Measurements from ENCODE around the gene STON1. TPM values are rescaled to one million over a fixed set of nuclear protein-coding genes. Genes with fewer than 3 reads are reported as not detected.

STON1 gene
- total and polyA plus RNA-seq, 2 donors (not counting 3 experiments of a cell fraction or from before 2014, with no cell fraction given): 6.3 to 12.1 TPM

- no peaks in the 10 kb centered on the region for H3K27me3 ChIP-seq (ENCODE audit: control insufficient read depth in 2 of 2, insufficient read depth in 2 of 2, low read length in 2 of 2)
- H3K36me3 ChIP-seq (ENCODE audit: control insufficient read depth in 2 of 2, extremely low read depth in 1 of 2, insufficient read depth in 2 of 2, low read length in 2 of 2): no peaks in the 10 kb centered on the region
- H3K4me1 ChIP-seq (ENCODE audit: control insufficient read depth, extremely low read depth, insufficient read depth, low read length): peaks cover 25% of the 10 kb centered on the region
- peaks cover 7% of the 10 kb centered on the region for H3K79me2 ChIP-seq (ENCODE audit: control insufficient read depth, insufficient read depth, low read length)
- no peak overlapping the region for H3K4me2 ChIP-seq (ENCODE audit: insufficient read depth, low read length)
- H3K9me1 ChIP-seq (replicated peaks; ENCODE audit: control insufficient read depth, extremely low read depth, insufficient read depth, low read length): no peaks in the 10 kb centered on the region
- H3K27ac ChIP-seq (ENCODE audit: insufficient read depth, low read depth, low read length): no peak overlapping the region
- BruUV-seq (replicated peaks): no TSS peak
- no peaks in the 10 kb centered on the region for H4K20me1 ChIP-seq (replicated peaks; ENCODE audit: control insufficient read depth, extremely low read depth, insufficient read depth, low read length)
- FAIRE-seq (no peak), DNase-seq (ENCODE audit: low read depth, low spot score) (no peak)
- ChIA-PET CTCF (no interaction called here), POLR2A (no interaction called here)
- TF ChIP-seq MYC (IDR thresholded peaks at IDR 0.05; ENCODE audit: low read depth, low read length): no peak
- TF ChIP-seq FOS (IDR thresholded peaks at IDR 0.05; ENCODE audit: borderline replicate concordance, insufficient read depth, low read length): no peak
- no peak for TF ChIP-seq POLR2A (IDR thresholded peaks at IDR 0.05; ENCODE audit: low read depth, low read length)
- no peak for TF ChIP-seq CTCF (IDR thresholded peaks at IDR 0.05; ENCODE audit: extremely low read depth in 1 of 2, insufficient read depth in 1 of 2, low read depth in 1 of 2, low read length in 2 of 2)
- TF ChIP-seq JUN (IDR thresholded peaks at IDR 0.05; ENCODE audit: borderline replicate concordance, insufficient read depth, insufficient read length, low read depth): no peak
- no peak for TF ChIP-seq MAX (IDR thresholded peaks at IDR 0.05; ENCODE audit: insufficient read depth, insufficient read length)
- no peak for TF ChIP-seq EZH2 (IDR thresholded peaks at IDR 0.05; ENCODE audit: borderline replicate concordance, low read depth, low read length, severe bottlenecking)
- no peak for TF ChIP-seq POLR2AphosphoS5 (IDR thresholded peaks at IDR 0.05; ENCODE audit: insufficient read depth, low read depth, low read length)
- TF ChIP-seq GATA2 (IDR thresholded peaks at IDR 0.05; ENCODE audit: insufficient read depth, insufficient read length, low read depth, low read length): no peak
- no peaks in the 10 kb centered on the region for H3K9me3 ChIP-seq (replicated peaks; ENCODE audit: control insufficient read depth, insufficient read depth, low read length)
- H2AFZ ChIP-seq (ENCODE audit: low read depth, low read length): no peak overlapping the region
- dilution Hi-C loops (cut with MboI; ENCODE audit: extremely low pct_ligation_motif_present, low sequenced_read_pairs): no loop called here
- intact Hi-C loops (cut with micrococcal nuclease): no loop called here
- no peak overlapping the region for H3K9ac ChIP-seq (replicated peaks; ENCODE audit: extremely low read depth, insufficient read depth, low read length)
- no peak overlapping the region for H3K4me3 ChIP-seq (replicated peaks in 1 of 3; ENCODE audit: insufficient read depth in 1 of 3, low read depth in 1 of 3, low read length in 3 of 3)
Measured at GRCh38 chr2:48529194-48529593, 760 bp upstream of the STON1 start.

All from endothelial cell of umbilical vein (primary cell).